ENCODE data around the gene MAST4.

DNA sequence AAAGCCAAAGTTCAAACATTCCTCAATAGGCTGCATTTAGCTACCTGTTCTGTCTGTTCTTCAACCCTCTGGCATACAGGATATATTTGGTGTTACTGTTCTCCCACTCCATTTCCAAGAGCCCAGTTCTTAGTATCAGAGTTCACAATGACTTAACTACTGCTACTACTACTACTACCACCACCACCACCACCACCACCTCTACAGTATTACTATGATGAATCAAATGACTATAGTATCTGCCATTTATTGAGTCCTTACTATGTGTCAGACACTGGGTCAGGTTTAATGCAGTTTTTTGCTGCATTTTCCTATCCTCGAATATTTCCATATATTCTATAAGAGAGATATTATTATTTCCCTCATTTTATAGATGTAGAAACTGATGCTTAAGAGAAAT lies 601.3 kb downstream of the MAST4 start:
- TF ChIP-seq, protein P1, sequence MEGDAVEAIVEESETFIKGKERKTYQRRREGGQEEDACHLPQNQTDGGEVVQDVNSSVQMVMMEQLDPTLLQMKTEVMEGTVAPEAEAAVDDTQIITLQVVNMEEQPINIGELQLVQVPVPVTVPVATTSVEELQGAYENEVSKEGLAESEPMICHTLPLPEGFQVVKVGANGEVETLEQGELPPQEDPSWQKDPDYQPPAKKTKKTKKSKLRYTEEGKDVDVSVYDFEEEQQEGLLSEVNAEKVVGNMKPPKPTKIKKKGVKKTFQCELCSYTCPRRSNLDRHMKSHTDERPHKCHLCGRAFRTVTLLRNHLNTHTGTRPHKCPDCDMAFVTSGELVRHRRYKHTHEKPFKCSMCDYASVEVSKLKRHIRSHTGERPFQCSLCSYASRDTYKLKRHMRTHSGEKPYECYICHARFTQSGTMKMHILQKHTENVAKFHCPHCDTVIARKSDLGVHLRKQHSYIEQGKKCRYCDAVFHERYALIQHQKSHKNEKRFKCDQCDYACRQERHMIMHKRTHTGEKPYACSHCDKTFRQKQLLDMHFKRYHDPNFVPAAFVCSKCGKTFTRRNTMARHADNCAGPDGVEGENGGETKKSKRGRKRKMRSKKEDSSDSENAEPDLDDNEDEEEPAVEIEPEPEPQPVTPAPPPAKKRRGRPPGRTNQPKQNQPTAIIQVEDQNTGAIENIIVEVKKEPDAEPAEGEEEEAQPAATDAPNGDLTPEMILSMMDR (IDR thresholded peaks at IDR 0.05; ENCODE audit: low read depth, low read length, poor library complexity, severe bottlenecking): no peak
- no peak for TF ChIP-seq EZH2phosphoT487 (IDR thresholded peaks at IDR 0.05; ENCODE audit: borderline replicate concordance, low read length)

Measured in DOHH2 (cell line).